Body of pancreas (tissue), 4 donors: ENCODE data around the gene RASSF5.

ENCODE experiments used
- POLR2A ChIP-seq, 3 donors: fragments of 450-650 bp; IDR thresholded peaks; one replicate each; pipeline ENCODE4 v1.6.1; 2016; ENCODE audit warnings: antibody characterized with exemption in 3 of 3, mild to moderate bottlenecking in 2 of 3
- TF ChIP-seq, protein P1 (sequence below), 7 experiments: fragments of 450-650 bp in 4 of 7; fragments of 200-600 bp in 3 of 7; sonication (generic) in 3 of 7; IDR thresholded peaks; one replicate each; pipeline ENCODE4 v1.5.1; 2016 to 2019; ENCODE audit warnings: antibody characterized with exemption in 7 of 7

DNA sequence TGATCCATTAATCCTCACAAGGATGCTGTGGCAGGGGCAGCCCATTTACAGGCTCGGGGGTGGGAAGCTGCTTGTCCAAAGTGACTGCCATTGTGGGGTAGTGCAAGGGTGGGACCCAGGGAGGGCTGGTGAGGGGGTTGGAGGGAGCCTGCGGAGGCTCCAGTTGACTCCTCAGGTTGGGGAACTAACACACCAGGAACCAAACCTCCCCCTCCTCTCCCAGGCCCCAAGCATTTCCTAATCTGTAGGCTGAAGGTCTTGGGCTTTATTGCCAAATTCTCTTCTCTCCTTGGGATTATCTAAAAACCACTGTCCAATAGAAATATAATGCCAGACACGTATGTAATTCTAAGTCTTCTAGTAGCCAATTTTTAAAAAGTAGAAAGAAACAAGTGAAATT is 18.9 kb upstream of the RASSF5 start:
- TF ChIP-seq, protein P1, sequence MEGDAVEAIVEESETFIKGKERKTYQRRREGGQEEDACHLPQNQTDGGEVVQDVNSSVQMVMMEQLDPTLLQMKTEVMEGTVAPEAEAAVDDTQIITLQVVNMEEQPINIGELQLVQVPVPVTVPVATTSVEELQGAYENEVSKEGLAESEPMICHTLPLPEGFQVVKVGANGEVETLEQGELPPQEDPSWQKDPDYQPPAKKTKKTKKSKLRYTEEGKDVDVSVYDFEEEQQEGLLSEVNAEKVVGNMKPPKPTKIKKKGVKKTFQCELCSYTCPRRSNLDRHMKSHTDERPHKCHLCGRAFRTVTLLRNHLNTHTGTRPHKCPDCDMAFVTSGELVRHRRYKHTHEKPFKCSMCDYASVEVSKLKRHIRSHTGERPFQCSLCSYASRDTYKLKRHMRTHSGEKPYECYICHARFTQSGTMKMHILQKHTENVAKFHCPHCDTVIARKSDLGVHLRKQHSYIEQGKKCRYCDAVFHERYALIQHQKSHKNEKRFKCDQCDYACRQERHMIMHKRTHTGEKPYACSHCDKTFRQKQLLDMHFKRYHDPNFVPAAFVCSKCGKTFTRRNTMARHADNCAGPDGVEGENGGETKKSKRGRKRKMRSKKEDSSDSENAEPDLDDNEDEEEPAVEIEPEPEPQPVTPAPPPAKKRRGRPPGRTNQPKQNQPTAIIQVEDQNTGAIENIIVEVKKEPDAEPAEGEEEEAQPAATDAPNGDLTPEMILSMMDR (IDR thresholded peaks at IDR 0.05): no peak
- TF ChIP-seq POLR2A (IDR thresholded peaks at IDR 0.05): no peak
